ENCODE measurements around the gene SPAG16. TPM values are rescaled to one million over a fixed set of nuclear protein-coding genes. Genes with fewer than 3 reads are reported as not detected.

SPAG16 gene
- total RNA-seq, 1 experiment from 2014 or later, result 17.3 TPM

DNA sequence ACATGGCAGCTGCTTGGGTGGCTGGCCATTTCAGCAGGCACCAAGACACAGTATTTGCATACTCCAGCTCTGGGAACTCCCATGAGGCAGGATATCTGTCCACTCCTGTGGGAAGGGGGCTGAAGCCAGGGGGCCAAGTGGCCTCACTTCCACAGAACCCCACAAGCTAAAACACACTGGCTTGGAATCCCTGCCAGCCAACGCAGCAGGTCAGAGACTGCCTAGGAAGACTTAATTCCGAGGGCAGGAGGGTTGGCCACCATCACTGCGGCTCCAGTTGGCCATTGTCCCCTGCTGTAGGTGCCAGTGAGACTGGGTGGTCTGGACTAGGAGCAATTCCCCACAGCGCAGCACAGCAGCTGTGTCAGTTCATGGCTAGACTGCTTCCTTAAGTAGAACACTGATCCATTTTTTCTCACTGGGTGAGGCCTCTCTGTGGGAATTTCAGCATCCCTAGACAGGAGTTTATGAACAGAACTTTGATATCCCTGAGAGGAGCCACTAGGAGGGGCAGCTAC lies 52.0 kb downstream of the SPAG16 start:
- Histone ChIP-seq H2BK15ac (ENCODE audit: low read depth, low read length) (no peak overlapping the region), H3K79me1 (ENCODE audit: insufficient read depth, low read depth, low read length, poor library complexity, severe bottlenecking) (no peaks in the 10 kb centered on the region), H3K18ac (ENCODE audit: insufficient read length, low read depth, low read length) (no peak overlapping the region), H3K4me2 (ENCODE audit: insufficient read depth, insufficient read length, low read length) (no peak overlapping the region), H3T11ph (ENCODE audit: low read length) (no peak overlapping the region), H4K20me1 (ENCODE audit: control insufficient read depth, insufficient read depth, insufficient read length) (no peaks in the 10 kb centered on the region), H3K14ac (ENCODE audit: insufficient read depth, low read length) (no peak overlapping the region), H4K91ac (ENCODE audit: insufficient read length, low read depth, low read length) (no peak overlapping the region), H2BK12ac (ENCODE audit: insufficient read length, low read depth, low read length) (no peak overlapping the region), H2BK5ac (ENCODE audit: insufficient read length, low read length) (no peak overlapping the region), H3K4ac (ENCODE audit: low read depth, low read length) (no peak overlapping the region), H2BK20ac (ENCODE audit: low read depth, low read length, poor library complexity, severe bottlenecking) (no peak overlapping the region), H2AK5ac (ENCODE audit: insufficient read length, low read length) (no peak overlapping the region), H3K23ac (ENCODE audit: insufficient read length, low read depth, low read length) (no peak overlapping the region), H3K4me1 (ENCODE audit: insufficient read depth, low read length) (no peaks in the 10 kb centered on the region), H3K56ac (ENCODE audit: insufficient read length, low read depth, low read length) (no peak overlapping the region), H3K27me3 (ENCODE audit: insufficient read depth, low read length) (no peaks in the 10 kb centered on the region), H2BK120ac (ENCODE audit: low read depth, low read length, poor library complexity, severe bottlenecking) (no peak overlapping the region), H3K9ac (ENCODE audit: extremely low read depth, insufficient read length, low read length) (no peak overlapping the region), H3K23me2 (ENCODE audit: insufficient read length, low read depth, low read length, poor library complexity, severe bottlenecking) (no peaks in the 10 kb centered on the region), H2AFZ (ENCODE audit: low read length) (no peak overlapping the region), H4K5ac (ENCODE audit: insufficient read length, low read depth, low read length) (no peak overlapping the region), H3K27ac (ENCODE audit: insufficient read length, low read depth, low read length) (no peak overlapping the region), H3K79me2 (ENCODE audit: insufficient read depth, low read length) (no peaks in the 10 kb centered on the region), H3K9me3 (ENCODE audit: control insufficient read depth, low read depth, low read length) (no peaks in the 10 kb centered on the region), H4K8ac (replicated peaks; ENCODE audit: insufficient read length, low read depth, low read length) (no peak overlapping the region)
- TF ChIP-seq, protein P1, sequence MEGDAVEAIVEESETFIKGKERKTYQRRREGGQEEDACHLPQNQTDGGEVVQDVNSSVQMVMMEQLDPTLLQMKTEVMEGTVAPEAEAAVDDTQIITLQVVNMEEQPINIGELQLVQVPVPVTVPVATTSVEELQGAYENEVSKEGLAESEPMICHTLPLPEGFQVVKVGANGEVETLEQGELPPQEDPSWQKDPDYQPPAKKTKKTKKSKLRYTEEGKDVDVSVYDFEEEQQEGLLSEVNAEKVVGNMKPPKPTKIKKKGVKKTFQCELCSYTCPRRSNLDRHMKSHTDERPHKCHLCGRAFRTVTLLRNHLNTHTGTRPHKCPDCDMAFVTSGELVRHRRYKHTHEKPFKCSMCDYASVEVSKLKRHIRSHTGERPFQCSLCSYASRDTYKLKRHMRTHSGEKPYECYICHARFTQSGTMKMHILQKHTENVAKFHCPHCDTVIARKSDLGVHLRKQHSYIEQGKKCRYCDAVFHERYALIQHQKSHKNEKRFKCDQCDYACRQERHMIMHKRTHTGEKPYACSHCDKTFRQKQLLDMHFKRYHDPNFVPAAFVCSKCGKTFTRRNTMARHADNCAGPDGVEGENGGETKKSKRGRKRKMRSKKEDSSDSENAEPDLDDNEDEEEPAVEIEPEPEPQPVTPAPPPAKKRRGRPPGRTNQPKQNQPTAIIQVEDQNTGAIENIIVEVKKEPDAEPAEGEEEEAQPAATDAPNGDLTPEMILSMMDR (conservative IDR thresholded peaks at IDR 0.05), result no peak
- H3K4me3 Mint-ChIP-seq, result no peak overlapping the region
- H3K9me3 Mint-ChIP-seq, result peaks cover 41 to 55% of the 10 kb centered on the region in 2 experiments
- peaks cover 7 to 45% (median 42%) of the 10 kb centered on the region in 3 experiments for H3K36me3 Mint-ChIP-seq (ENCODE audit: insufficient read depth in 1 of 3, low read depth in 3 of 3)
- no peak for DNase-seq
- WGBS (ENCODE audit: extremely low coverage, insufficient read length, low lambda C conversion rate), result no CpG with 5 or more reads among the region's 4 CpGs
- H3K27ac Mint-ChIP-seq, result no peak overlapping the region
- no peaks in the 10 kb centered on the region for H3K4me1 Mint-ChIP-seq
- H3K27me3 Mint-ChIP-seq (ENCODE audit: low read depth), result no peaks in the 10 kb centered on the region; the same call in 1 of the 2 replicates

Data from H9 (cell line).